COR-L47 (cell line): ENCODE measurements around the gene ZNF350.
"Not testable (repeated sequence)": the region's sequence is repeated elsewhere in the genome, so short reads cannot be mapped to it uniquely, and the experiment has no call there.

Source experiments
- DNase-seq: peaks from one replicate; lab custom pipeline; 2025; lab: John Stamatoyannopoulos, UW

Gene ZNF350

DNA sequence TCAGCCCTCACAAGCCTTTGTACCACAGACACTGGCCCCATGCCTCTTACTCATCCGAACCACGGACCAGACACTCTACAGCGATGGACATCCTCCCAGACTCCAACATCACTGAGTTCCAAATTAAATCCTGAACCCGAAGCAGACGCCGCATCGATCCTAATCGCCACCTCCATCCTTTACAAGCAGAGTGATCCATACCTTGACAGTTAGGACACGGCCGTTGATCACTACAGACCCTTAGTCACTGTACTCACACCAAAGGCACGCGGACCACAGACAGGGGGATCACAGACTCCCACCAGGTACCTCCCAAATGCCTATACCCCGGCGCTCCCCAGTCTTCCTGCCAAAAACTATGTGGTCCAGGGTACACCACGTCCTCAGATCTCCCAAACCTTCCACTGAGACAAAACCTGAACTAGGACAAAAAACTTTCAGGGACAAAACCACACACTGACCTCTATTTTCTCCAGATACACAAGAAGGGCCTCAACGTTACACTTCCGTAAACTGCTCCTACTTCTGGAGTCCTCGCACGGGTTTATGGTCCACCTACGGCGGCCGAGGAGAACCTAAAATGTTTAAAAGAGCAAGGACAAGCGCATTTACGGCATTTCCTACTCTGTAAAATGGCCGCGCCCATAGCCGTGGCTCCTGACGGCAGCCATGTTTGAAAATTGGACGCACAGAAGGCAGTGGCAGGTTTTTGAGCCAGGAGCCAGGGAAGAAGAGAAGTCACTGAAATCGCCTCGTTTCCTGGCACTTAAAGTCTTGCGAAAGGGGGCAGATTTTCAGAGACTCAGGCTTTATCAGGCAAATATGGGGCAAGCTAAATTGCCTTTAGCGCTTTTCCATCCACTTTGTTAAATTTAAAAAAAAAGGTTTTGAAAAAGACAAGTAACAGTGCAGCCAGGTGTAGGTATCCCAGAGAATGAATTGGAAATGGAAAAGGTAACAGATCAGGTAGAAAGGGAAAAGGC lies at the start of gene ZNF350:
TSS of gene ZNF350 (minus strand) at position 532 of the 983 bp plus-strand sequence. CDS start 12,480 bp downstream, outside the sequence.
- DNase-seq, result peak; percentile 90

DNA sequence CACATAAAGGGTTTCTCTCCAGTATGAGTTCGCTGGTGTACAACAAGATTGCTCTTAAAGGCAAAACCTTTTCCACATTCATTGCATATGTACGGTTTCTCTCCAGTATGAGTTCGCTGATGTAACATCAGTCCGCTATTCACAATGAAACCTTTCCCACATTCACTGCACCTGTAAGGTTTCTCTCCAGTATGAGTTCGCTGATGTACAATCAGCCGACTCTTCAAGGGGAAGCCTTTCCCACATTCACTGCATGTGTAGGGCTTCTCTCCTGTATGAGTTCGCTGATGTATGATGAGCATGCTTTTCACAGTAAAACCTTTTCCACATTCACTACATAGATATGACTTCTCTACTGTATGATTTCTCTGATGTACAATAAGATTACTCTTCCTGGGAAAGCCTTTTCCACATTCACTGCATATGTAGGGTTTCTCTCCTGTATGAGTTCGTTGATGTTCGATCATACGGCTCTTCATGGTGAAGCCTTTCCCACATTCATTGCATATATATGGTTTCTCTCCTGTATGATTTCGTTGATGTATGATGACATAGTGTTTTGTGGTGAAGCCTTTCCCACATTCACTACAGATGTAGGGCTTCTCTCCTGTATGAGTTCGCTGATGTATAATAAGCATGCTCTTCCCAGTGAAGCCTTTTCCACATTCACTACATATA lies 47.5 kb upstream of the ZNF350 start:
- no peak for DNase-seq

DNA sequence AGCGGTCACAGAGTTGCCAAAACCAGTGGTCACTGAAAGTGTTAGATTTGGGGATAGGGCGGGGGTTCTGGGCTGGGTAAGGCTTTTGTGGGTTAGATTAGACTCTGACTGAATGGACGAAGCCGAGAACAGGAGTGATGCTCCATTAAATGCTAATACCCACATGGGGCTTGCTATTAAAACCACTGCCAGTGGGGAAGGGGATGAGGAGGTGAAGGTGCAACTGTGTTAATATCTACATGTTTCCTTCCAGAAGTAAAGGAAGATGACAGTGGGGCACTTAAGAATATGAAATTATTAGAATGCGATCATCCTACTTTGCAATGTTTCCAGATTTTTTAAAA lies 42.1 kb upstream of the ZNF350 start:
- peak; percentile 17 for DNase-seq

DNA sequence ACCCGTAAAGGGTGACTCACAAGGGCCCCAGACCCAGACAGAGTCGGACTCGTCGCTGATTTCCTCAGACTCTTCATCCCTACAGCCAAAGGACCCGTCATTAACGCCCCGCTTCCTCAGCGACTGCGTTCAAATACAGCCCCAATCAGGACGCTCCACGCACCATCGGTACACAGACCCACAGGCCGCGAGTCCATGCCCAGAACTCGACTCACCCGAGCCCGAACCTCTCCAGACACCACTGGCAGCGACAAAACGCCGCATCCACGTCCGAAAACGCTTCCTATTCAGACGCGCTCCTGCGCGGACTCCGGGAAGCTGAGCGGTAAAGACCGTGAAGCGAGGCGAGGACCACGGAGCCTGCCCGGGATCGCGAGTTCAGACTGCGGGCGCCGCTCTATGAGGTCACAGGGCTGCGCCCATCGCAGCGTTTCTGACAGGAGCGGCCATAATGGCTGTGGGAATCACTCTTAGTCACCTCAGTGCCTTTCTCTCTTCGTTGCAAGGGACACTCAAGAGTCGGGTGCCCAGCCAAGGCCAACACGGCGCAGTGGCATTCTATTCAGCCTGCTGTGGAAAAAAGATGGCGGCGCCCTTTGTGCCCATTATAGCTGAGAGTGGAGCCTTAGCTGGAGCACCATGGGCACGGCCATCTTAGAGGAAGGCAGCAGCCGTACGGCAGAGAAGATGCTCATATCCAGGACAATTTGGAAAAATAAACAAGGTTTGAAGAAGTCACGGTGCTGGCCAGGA lies 41.6 kb upstream of the ZNF350 start, which contains the start of gene ZNF614:
TSS of gene ZNF614 (minus strand) at position 353 of the 753 bp plus-strand sequence. CDS start 2,634 bp downstream, outside the sequence.
- DNase-seq, result peak; percentile 90

DNA sequence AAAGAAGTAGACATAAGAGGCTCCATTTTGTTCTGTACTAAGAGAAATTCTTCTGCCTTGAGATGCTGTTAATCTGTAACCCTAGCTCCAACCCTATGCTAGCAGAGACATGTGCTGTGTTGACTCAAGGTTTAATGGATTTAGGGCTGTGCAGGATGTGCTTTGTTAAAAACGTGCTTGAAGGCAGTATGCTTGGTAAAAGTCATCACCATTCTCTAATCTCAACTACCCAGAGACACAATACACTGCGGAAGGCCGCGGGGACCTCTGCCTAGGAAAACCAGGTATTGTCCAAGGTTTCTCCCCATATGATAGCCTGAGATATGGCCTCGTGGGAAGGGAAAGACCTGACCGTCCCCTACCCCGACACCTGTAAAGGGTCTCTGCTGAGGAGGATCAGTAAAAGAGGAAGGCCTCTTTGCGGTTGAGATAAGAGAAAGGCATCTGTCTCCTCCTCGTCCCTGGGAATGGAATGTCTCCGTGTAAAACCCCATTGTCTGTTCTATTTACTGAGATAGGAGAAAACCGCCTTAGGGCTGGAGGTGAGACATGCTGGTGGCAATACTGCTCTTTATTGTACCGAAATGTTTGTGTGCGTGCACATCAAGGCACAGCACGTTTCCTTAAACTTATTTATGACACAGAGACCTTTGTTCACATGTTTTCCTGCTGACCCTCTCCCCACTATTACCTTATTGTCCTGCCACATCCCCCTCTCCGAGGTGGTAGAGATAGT lies 39.8 kb upstream of the ZNF350 start:
- not testable (repeated sequence) for DNase-seq

DNA sequence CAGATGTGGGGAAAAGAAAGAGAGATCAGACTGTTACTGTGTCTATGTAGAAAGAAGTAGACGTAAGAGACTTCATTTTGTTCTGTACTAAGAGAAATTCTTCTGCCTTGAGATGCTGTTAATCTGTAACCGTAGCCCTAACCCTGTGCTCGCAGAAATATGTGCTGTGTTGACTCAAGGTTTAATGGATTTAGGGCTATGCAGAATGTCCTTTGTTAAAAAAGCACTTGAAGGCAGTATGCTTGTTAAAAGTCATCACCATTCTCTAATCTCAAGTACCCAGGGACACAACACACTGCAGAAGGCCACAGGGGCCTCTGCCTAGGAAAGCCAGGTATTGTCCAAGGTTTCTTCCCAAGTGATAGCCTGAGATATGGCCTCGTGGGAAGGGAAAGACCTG lies 37.8 kb upstream of the ZNF350 start:
- DNase-seq, result not testable (repeated sequence)

DNA sequence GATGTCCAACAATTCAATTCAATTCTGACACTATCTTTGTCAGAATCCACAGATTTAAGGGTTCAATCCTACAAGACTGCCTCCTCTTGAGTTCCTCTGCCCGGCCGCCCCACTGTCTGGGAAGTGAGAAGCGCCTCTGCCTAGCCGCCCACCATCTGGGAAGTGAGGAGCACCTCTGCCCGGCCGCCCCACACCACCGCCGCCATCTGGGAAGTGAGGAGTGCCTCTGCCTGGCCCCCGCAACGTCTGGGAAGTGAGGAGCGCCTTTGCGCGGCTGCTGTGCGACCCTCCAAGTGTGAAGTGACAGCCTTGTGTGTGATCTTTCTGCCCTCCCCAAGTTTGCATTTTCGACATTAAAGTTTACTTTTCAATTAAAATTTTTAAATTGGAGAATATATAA lies 35.6 kb upstream of the ZNF350 start:
- DNase-seq, result no peak

DNA sequence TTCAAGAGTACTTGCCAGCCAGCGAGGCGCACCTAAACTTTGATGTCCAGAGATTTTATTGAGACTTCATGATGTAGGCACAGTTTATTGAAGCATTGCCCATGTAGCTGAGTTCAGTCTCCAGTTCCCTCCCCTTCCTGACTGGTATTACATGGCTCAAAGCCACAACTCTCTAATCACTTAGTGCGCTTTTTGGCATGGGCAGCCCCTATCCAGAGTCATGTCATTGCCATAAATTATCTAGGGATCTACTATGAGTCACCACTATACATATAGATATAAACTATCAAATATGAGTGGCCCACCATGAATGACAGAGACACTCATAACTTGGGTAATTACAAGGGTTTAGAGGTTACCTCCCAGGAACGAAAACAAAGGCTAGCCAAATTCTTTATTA lies 33.9 kb upstream of the ZNF350 start:
- no peak for DNase-seq

DNA sequence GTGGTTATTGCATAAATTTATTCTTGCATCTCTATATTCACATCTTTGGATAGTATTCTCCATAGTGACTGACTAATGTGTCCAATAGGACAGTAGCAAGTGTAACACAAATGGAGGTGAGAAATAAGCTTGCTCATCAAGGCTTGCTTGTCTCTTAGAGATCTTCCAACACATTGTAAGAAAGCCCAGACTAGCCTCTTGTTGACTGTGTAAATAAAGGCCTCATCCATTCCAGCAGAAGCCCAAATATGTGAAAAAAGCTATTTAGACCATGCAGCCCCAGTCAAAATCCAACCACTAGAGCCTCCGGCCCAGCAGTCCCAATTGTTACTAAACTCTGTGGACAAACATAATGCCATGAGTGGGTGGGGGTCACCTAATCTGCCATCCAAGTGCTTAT lies 24.0 kb upstream of the ZNF350 start:
- no peak for DNase-seq

DNA sequence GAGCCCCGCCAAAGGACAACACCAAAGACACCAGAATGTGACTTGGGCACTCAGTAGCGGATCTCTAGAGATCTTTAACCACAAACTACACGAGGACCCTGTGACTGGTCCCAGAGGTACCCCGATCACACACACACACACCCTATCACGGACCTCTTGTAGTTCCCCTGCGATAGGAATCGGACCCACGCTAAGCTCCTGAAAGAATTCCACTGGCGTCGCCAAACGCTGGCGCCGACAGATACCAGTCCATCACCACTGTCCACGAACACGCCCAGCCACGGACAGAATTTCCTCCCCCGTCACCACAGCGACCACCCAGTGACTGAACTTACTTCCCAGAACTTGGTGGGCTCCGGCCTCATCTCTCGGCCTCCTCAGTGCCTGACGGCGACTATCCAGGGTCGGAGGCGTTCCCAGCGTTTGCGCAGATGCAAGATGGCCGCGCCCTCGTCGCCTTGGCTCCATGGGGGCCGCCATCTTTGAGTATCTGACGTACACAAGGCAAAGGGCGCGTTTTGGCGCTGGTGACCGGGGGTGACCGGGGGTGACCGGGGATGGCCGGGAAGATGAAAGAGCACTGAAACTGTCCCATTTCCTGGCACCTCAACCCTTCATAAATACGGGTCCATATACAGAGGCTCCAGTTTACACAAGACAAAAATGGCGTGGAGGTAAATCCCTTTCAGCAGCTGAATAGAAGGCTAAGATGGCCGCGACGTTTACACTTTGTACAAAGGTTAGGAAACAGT lies 21.3 kb upstream of the ZNF350 start, which contains the start of gene ZNF615:
TSS of gene ZNF615 (minus strand) at position 406 of the 752 bp plus-strand sequence. CDS start 4,500 bp downstream, outside the sequence.
- DNase-seq, result peak; percentile 79

DNA sequence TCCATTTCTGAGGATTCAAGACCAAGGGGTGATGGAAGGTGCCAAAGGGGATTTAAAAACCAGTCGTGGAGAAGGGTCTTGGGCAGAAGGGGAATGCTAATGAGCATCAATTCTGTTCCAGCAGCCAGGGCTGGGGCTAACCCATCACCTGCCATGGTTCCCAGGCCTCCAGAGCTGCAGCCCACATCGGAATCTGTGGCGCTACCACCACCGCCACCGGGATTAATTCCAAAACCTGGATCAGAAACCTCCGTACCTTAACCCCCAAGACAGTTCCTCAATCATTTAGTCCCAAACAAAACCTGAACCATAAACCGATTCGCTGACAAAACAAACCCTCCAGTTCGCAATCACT lies 20.8 kb upstream of the ZNF350 start:
- DNase-seq, result no peak

DNA sequence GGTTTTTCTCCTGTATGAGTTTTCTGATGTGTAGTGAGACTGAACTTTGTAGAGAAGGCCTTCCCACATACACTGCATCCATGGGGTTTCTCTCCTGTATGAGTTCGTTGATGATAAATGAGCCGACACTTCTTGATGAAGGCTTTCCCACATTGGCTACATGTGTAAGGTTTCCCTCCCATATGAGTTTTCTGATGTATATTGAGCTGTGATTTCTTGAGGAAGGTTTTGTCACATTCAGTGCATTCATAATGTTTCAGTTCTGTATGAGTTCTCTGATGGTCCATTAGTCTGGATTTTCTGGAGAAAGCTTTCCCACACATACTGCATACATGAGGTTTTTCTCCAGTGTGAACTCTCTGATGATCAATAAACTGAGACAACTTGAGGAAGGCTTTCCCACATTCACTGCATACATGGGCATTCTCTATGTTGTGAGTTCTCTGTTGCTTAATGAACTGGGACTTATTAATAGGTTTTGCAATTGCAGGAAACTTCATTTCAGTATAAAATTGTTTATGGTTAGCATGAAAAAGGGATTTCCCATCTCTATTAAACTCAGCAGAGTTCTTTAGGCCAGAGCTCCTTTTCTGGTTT lies 7.5 kb upstream of the ZNF350 start:
- no peak for DNase-seq

DNA sequence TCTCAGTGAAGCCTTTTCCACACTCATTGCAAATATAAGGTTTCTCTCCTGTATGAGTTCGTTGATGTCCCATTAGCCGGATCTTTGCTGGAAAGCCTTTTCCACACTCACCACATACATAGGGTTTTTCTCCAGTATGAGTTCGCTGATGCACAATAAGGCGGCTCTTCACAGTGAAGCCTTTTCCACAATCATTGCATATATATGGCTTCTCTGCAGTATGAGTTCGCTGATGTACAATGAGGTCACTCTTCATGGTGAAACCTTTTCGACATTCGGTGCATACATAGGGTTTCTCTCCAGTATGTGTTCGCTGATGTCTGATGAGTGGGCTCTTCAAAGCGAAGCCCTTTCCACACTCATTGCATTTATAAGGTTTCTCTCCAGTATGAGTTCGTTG lies 6.8 kb upstream of the ZNF350 start:
- no peak for DNase-seq

DNA sequence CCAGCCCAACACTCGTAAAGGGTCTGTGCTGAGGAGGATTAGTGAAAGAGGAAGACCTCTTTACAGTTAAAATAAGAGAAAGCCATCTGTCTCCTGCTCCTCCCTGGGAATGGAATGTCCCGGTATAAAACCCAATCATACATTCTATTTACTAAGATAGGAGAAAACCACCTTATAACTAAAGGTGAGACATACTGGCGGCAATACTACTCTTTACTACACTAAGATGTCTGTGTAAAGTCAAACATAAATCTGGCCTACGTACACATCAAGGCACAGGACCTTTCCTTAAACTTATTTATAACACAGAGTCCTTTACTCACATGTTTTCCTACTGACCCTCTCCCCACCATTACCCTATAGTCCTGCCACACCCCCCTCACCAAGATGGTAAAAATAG lies 3.3 kb downstream of the ZNF350 start:
- DNase-seq, result no peak

DNA sequence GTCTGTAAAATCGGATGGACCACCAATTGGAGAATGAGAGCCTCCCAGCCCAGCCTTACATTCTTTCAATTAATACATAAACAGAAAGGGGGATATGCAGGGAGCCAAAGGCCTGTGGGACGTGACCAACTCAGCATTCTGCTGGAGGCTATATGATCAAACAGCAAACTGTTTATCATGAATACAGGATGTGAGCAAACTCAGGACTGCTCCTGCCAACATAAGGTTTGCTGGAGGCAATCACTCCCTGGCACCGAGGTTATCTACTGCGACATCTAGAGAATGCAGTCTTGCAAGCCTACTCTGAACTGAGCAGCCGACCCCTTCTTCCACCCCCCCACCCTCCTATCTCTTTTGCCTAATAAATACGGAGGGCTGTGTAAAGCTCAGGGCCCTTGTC lies 5.7 kb downstream of the ZNF350 start:
- DNase-seq, result not testable (repeated sequence)

DNA sequence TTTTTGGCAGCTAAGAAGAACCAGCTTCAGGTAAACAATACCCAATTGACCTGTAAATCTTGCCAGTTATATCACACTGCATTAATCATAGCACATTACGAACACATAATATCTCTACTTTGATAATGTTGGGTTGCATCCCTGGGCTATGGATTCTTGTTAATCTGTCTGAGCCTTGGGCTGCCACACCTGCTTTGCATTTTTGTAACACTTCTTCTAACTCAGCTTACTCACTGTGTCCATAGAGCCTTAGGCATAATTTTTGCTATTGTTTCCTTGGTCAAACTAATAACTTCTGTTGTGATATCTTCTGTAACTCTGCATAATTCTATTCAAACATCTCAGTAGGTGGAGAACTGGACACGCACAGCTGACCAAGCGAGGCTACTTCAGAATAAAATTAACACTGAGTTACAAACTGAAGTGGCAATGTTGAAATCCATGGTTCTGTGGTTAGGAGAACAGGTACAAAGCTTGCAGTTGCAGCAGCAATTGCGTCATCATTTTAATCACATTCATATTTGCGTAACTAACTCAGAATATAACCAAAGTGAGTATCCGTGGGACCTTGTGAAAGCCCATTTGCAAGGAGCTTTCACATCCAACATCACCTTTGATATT lies 6.4 kb downstream of the ZNF350 start:
- no peak for DNase-seq

DNA sequence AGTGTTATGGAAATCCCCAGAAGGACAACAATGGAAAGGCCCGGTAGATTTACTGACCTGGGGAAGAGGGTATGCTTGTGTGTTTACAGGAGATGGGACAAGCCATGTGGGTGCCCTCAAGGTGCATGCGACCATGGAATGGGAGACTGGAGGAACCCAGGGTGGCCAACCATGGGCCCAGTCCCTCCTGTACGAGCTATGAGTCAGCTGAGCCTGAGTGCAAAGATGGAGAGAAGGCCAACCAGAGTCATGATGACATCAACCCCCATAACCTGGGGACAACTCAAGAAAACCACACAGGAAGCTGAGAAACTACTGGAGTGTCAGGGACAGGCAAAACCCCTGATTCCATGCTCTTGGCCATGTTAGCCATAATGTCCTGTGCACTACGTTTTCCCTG lies 7.8 kb downstream of the ZNF350 start:
- DNase-seq, result no peak

DNA sequence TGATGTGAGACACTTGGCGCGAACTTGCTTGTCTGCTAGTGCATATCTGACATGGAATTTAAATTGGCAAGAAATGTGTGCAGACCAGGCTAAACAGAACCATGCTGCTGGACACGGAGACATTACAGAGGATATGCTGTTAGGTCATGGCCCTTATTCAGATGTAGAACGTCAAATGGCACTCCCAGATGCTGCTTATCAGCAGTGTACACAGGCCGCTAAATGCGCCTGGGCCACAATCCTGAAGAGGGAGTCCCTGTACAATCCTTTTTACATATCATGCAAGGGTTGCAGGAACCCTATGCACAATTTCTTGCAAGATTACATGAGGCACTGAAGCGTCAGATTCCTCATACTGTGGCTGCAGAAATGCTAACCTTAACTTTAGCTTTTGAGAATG lies 9.3 kb downstream of the ZNF350 start:
- DNase-seq, result no peak

DNA sequence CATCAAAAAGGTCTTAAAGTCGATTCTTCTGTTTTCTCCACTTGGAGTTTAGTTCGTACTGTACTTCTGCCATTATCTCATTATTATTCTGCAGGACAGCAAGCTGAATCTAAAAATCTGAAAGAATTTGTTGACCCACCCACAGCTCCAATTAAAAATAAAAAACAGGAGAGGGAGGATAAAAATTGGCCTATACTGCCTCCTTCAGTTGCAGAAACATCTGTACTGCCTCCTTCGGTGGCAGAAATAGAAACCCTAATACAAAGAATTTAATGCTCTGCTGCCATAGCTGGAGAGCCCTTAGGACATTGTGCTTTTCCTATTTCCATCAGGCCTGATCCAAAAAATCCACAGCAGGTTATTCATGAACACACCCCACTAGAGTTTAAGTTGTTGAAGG lies 9.8 kb downstream of the ZNF350 start:
- no peak for DNase-seq

DNA sequence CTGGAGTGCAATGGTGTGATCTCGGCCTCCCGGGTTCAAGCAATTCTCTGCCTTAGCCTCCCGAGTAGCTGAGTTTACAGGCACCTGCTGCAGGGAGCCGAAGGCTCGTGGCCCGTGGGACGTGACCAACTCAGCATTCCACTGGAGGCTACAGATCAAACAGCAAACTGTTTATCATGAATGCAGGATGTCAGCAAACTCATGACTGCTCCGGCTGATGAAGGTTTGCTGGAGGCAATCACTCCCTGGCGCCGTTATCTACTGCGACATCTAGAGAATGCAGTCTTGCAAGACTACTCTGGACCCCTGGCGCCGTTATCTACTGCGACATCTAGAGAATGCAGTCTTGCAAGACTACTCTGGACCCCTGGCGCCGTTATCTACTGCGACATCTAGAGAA lies 10.9 kb downstream of the ZNF350 start:
- DNase-seq, result not testable (repeated sequence)
